Measurements from ENCODE around the gene COBLL1.

DNA sequence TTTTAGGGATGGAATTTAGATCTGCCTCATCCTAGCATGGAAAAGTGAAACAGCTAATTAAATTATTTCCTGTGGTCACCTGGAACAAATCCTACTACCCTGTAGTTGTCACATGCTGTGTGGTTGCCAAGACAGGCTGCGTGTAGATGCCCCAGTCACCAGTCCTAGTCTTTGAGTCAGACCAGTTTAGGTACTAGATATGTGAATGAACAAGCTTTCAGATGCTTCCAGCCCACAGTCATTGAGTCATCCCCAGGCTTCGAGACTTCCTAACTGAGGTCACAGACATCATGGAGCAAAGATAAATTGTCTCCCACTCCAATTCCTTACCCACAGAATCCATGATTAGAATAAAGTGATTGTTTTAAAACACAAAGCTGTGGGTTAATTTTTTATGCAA is 184.5 kb downstream of the COBLL1 start:
- TF ChIP-seq, protein P1, sequence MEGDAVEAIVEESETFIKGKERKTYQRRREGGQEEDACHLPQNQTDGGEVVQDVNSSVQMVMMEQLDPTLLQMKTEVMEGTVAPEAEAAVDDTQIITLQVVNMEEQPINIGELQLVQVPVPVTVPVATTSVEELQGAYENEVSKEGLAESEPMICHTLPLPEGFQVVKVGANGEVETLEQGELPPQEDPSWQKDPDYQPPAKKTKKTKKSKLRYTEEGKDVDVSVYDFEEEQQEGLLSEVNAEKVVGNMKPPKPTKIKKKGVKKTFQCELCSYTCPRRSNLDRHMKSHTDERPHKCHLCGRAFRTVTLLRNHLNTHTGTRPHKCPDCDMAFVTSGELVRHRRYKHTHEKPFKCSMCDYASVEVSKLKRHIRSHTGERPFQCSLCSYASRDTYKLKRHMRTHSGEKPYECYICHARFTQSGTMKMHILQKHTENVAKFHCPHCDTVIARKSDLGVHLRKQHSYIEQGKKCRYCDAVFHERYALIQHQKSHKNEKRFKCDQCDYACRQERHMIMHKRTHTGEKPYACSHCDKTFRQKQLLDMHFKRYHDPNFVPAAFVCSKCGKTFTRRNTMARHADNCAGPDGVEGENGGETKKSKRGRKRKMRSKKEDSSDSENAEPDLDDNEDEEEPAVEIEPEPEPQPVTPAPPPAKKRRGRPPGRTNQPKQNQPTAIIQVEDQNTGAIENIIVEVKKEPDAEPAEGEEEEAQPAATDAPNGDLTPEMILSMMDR (IDR thresholded peaks at IDR 0.05) = no peak
- no peak for TF ChIP-seq POLR2AphosphoS5 (IDR thresholded peaks at IDR 0.05; ENCODE audit: low read depth, low read length)

All from Panc1 (cell line).